Suprapubic skin (tissue), 3 donors: ENCODE data around the gene CD274.

Experiments
- EP300 ChIP-seq: sonication (generic); formaldehyde crosslinking; IDR thresholded peaks from one replicate; pipeline ENCODE4 v1.6.1; 2017; ENCODE audit warnings: antibody characterized with exemption
- POLR2A ChIP-seq, 2 donors: fragments of 450-650 bp; IDR thresholded peaks; one replicate each; pipeline ENCODE4 v1.6.1; 2017; ENCODE audit warnings: antibody characterized with exemption in 2 of 2, mild to moderate bottlenecking in 2 of 2, moderate library complexity in 2 of 2
- TF ChIP-seq, protein P1 (sequence below), 2 donors: fragments of 200-600 bp in 1 of 2; fragments of 450-650 bp in 1 of 2; sonication (generic) in 1 of 2; IDR thresholded peaks; one replicate each; pipeline ENCODE4 v1.5.1; 2016 to 2019; ENCODE audit warnings: antibody characterized with exemption in 2 of 2, mild to moderate bottlenecking in 1 of 2, moderate library complexity in 1 of 2

DNA sequence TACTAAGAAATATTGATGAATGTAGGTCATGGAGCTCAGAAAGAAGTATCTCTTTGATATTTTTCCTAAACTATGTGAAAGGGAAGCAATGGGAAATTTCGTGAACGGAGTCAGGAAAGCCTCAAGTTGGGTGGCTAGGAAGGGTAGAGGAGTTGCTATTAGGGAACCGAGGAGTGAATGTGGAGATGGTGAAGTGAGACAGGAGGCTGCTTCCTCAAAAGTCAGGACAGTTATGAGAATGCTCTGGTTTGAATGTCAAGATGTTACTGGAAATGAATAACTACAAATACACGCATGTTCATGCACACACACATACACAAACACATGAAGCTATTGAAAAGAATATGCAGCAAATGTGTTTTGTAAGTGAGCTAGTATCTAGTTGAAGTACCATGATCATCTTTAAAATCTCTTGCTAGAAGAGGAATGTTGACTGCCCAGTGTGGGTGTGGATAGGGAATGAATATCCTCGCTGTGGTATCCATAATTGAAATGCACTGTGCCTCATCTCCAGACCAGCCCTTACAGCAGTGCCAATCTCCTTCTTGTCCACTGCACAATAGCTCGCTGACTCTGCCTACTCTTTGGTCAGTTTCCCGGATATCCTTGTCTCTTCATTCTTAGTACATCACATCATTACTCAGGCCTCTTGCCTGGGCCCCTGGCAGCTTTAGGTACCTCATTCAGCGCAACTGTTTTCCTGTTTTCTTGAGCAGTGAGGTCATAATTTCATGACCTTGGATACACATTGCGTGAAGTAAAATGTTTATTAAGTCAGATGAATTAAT is 38.1 kb downstream of the CD274 start:
- TF ChIP-seq POLR2A (IDR thresholded peaks at IDR 0.05) (no peak), EP300 (no peak)
- TF ChIP-seq, protein P1, sequence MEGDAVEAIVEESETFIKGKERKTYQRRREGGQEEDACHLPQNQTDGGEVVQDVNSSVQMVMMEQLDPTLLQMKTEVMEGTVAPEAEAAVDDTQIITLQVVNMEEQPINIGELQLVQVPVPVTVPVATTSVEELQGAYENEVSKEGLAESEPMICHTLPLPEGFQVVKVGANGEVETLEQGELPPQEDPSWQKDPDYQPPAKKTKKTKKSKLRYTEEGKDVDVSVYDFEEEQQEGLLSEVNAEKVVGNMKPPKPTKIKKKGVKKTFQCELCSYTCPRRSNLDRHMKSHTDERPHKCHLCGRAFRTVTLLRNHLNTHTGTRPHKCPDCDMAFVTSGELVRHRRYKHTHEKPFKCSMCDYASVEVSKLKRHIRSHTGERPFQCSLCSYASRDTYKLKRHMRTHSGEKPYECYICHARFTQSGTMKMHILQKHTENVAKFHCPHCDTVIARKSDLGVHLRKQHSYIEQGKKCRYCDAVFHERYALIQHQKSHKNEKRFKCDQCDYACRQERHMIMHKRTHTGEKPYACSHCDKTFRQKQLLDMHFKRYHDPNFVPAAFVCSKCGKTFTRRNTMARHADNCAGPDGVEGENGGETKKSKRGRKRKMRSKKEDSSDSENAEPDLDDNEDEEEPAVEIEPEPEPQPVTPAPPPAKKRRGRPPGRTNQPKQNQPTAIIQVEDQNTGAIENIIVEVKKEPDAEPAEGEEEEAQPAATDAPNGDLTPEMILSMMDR (IDR thresholded peaks at IDR 0.05), result no peak
